HL-60 (cell line): ENCODE measurements around the gene GRK6.

Experiments used
- POLR2AphosphoS5 ChIP-seq: IDR thresholded peaks from 2 replicates; pipeline ENCODE4 v1.6.1; 2012; ENCODE audit warnings: low read depth
- TF ChIP-seq, protein P1 (sequence below): IDR thresholded peaks from one replicate; pipeline ENCODE4 v1.5.1; 2011; ENCODE audit warnings: low read length, control low read depth, inconsistent platforms; ENCODE audit not compliant: insufficient read depth

- TF ChIP-seq, protein P1, sequence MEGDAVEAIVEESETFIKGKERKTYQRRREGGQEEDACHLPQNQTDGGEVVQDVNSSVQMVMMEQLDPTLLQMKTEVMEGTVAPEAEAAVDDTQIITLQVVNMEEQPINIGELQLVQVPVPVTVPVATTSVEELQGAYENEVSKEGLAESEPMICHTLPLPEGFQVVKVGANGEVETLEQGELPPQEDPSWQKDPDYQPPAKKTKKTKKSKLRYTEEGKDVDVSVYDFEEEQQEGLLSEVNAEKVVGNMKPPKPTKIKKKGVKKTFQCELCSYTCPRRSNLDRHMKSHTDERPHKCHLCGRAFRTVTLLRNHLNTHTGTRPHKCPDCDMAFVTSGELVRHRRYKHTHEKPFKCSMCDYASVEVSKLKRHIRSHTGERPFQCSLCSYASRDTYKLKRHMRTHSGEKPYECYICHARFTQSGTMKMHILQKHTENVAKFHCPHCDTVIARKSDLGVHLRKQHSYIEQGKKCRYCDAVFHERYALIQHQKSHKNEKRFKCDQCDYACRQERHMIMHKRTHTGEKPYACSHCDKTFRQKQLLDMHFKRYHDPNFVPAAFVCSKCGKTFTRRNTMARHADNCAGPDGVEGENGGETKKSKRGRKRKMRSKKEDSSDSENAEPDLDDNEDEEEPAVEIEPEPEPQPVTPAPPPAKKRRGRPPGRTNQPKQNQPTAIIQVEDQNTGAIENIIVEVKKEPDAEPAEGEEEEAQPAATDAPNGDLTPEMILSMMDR, result no peak
- no peak for TF ChIP-seq POLR2AphosphoS5
Observed at GRCh38 chr5:177399997-177400868, 26.2 kb upstream of the GRK6 start, which contains the start of gene PFN3.
